ENCODE results near the gene WIPF1.
A peak's percentile ranks its signal among the peaks of the same experiment; 100 is the strongest.
"Not testable (repeated sequence)": the region's sequence is repeated elsewhere in the genome, so short reads cannot be mapped to it uniquely, and the experiment has no call there.

The WIPF1 gene

GRCh38 chr2:174572556-174572955 is 25.0 kb downstream of the WIPF1 start:
- DNase-seq (ENCODE audit: low read depth, low spot score) = no peak

DNA sequence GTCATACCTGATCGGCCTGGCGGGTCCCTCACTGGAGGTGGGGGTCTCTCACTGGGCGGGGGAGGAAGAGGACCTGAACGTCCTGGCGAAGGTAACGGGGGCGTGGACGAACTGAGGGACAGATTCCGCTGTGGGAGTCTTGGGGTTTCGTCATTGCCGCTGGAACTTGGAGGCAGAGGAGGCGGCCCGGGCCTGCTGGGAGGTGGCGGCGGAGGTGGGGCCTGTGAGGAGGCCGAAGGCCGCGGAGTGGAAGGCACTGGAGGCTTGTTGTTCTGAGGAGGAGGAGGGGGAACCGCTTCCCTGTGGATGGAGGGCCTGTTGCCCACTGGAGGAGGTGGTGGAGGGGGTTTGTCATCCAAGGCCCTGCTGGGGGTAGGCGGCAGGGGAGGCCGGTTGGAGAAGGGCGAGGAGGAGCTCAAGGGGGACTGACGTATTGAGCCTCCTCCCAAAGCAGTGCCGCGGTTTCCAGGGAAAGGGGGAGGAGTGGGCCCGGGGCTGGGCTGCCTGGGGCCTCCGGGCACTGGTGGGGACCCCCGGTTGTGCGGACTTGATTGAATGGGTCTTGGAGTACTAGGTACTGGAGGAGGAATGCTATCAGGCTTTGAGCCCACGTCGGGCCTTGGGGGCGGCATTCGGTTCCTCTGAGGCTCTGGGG is 25.8 kb downstream of the WIPF1 start:
- no peak for DNase-seq (ENCODE audit: low read depth, low spot score)

DNA sequence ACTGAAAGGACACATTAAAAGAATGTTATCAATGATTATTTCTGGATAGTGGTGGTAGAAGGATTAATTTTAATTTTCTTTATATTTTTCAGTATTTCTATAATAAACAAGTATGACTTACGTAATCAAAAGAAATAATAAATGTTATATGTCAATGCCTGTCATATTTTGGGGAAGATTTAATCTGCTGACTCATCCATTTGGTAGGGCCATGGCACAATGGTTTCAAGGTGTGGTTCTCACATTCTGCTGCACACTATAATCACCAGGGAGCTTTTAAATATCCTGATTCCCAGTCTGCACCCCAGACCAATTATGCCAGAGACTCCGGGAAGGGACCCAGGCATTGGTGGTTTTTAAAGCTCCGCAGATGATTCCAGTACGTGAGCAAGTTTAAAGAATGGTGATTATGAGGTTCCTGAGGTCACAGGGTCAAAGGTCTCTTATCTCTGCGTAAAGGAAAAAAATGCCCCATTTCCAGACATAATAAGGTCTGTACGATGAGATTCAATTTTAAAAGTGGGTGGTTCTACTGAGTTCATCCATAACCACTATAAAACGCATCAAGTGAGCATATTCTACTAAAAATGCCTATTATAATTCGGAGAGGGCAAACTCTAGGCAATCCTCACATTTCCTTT is 27.2 kb downstream of the WIPF1 start:
- no peak for DNase-seq (ENCODE audit: low read depth, low spot score)

- DNase-seq (ENCODE audit: low read depth, low spot score) = no peak
Measured at GRCh38 chr2:174569678-174570077, 27.9 kb downstream of the WIPF1 start.

GRCh38 chr2:174568425-174568824 is 29.2 kb downstream of the WIPF1 start:
- no peak for DNase-seq (ENCODE audit: low read depth, low spot score)

- DNase-seq (ENCODE audit: low read depth, low spot score) = no peak
Measured at GRCh38 chr2:174566871-174567270, 30.7 kb downstream of the WIPF1 start.

GRCh38 chr2:174563530-174564282 is 33.9 kb downstream of the WIPF1 start:
- no peak for DNase-seq (ENCODE audit: low read depth, low spot score)

DNA sequence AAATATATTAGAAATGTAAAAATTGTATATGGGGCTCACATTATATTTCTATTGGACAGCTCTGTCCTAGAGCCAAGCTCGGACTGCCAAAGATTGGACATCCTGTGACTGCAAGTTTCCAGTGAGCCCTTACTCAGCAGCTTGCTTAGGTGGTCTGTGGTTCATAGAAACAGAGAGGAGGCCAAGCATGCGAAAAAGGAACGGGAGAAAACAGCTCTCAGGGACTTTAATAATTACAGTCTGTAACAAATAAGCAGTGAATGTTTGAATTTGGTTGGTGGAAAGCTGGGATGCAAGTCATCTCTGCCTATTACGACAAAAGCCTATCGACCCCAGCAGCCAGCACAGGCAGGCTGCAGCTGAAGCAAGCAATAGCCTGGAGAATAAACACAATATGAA is 35.6 kb downstream of the WIPF1 start:
- no peak for DNase-seq (ENCODE audit: low read depth, low spot score)

DNA sequence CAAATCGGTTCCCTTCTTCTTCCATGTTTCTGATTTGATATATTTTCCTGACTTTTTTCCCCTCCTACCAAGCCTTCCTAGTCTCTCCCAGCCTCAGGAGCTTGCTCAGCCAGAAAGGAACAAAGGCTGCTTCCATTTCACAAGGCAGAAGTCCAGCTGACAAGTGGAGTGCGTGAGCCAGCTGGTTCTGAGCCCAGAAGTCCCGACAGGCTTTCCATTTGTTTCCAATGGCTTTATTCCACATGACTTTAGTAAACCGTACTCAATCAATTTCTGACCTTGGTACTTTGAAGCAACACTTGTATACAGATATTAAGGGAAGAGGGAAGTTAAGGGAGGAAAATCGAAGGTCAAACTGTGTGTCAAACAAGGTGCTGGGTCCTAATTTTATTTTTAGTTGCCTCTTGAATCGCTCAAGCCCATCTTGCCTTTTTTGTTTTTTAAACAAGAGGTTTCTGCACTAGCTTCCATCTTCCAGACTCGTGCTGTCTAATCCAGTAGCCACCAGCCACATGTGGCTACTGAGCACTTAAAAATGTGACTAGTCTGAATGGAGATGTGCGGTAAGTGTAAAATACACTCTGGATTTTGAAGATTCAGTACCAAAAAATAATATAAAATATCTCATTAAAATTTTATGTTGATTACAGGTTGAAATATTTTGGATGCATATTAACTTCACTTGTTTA is 36.2 kb downstream of the WIPF1 start:
- no peak for DNase-seq (ENCODE audit: low read depth, low spot score)

- no peak for DNase-seq (ENCODE audit: low read depth, low spot score)
Measured at GRCh38 chr2:174560737-174561136, 36.9 kb downstream of the WIPF1 start.

- DNase-seq (ENCODE audit: low read depth, low spot score) = no peak
Measured at GRCh38 chr2:174555998-174556397, 41.6 kb downstream of the WIPF1 start.

- DNase-seq (ENCODE audit: low read depth, low spot score) = no peak
Measured at GRCh38 chr2:174554529-174555150, 43.0 kb downstream of the WIPF1 start.

- no peak for DNase-seq (ENCODE audit: low read depth, low spot score)
Measured at GRCh38 chr2:174553811-174554493, 43.7 kb downstream of the WIPF1 start.

DNA sequence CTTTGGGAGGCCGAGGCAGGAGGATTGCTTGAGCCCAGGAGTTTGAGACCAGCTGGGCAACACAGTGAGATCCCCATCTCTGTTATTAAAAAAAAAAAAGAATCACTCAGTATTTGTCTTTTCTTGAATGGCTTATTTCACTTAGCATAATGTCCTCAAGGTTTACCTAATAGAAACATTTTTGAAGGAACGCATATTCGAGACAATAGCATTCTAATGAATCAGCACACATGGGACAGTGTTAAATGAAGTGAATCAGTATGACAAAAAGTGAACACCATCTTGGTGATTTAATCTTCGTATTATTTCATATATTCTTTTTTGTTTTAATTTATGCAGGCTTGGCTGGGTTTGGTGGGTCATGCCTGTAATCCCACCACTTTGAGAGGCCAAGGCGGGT is 44.7 kb downstream of the WIPF1 start:
- DNase-seq (ENCODE audit: low read depth, low spot score) = no peak

- DNase-seq (ENCODE audit: low read depth, low spot score) = no peak
Measured at GRCh38 chr2:174551697-174552096, 45.9 kb downstream of the WIPF1 start.

- DNase-seq (ENCODE audit: low read depth, low spot score) = not testable (repeated sequence)
Measured at GRCh38 chr2:174548646-174549045, 49.0 kb downstream of the WIPF1 start.

GRCh38 chr2:174548021-174548420 is 49.6 kb downstream of the WIPF1 start:
- DNase-seq (ENCODE audit: low read depth, low spot score) = not testable (repeated sequence)

DNA sequence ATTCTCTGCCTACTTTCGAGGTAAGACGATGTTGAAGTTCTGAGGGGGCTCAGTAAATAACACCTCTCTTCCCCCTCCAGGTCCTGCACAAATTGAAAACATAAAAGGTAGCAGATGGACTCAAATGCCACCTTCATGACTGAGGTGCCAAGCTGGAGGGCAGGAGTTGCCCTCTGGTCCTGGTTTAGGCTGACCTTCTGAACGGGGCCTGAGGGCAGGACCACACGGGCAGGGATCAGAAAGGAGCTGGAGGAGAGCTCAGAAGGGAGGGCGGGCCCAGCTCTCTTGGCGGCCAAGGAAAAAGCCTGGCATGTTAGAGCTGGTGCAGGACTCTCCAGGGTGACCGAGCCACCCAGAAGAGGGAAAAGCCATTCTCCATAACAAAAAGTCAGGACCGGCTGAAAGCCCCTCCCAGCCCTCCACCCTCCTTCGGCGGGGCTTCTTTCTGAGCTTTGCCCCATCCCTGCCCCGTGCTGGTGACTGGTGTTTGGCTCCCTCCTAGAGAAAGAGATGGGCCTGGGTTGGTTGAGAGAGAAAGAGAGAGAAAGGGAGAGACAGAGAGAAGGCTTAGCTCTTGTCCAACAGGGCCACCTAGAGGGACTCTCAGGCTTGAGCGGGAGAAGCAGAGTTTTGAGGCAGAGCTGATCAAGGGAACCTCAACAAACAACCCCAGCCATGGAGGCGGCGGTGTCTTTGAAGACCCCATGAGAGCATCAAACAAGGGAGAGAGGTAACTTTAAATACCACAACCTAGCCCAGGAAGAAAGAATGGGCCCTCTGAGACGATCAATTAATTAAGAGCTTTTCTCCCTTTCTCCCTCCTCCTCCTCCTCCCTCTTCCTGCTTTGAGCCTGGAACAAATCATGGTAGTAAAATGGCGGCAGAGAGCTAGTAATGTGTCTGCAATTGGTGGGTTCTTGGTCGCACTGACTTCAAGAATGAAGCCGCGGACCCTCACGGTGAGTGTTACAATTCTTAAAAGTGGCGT is 50.8 kb downstream of the WIPF1 start:
- peak; percentile 9 for DNase-seq (ENCODE audit: low read depth, low spot score)

- DNase-seq (ENCODE audit: low read depth, low spot score) = no peak
Measured at GRCh38 chr2:174545240-174545639, 52.4 kb downstream of the WIPF1 start.

DNA sequence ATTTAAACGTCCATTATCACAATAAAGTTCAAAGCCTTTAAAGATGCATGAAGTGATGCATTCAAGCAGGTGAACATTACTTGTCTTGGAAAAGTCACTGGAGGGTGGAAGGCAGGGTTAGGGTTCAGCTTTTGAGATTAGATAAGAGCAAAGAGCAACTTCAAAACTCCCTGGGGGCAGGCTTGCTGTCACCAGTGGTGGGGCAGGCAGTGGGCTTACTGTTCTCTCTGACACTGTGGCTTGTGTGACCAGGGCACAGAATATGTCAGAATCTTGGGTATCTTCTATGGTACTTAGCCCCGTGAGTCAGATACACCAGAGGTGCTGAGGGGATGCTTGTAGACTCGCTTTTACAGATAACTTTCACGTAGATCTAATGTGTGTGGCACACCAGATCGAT is 52.8 kb downstream of the WIPF1 start:
- no peak for DNase-seq (ENCODE audit: low read depth, low spot score)

All from smooth muscle cell of the brain vasculature (primary cell).